ENCODE results near the gene PFDN4. TPM values are rescaled to one million over a fixed set of nuclear protein-coding genes. Genes with fewer than 3 reads are reported as not detected.
A peak's percentile ranks its signal among the peaks of the same experiment; 100 is the strongest.

Gene PFDN4
- total RNA-seq: 10 to 100 TPM; 22.2 to 24.5 TPM

DNA sequence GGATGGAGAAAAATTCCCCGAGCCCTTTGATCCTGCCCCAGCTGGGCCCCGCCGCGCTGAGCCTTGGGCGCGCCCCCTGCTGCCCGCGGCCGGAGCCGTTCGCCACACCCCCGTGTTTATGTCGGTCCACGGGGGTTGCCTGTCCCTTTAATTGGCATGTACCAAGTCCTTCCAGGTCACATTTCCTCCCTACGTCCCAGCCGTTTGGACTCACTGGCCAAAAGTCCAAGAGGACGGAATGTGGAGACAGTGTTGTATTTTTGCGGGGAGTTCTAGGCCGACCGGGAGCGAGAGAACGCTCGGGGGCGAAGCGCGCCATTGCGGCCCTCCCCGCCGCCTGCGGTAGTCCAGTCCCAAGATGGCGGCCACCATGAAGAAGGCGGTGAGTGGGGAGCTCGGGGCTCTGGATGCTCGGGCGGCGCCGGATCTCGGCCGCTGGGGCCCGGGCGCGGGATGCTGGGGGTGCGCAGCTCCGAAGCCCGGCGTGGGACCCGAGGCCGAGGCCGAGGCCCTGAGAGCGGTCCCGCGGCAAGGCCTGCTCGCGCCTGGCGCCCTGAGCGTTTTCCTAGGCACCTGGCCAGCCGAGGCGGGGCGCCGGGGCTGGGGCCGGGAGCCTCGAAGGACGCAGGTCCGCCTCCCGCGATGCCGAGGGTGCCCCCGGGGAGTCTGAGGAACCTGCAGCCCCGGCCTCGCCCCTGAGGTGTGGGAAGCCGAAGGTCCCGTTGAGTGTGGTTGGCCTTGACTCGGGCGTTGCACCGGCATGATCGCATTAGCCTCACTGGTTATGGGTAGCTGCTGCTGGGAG, at the start of gene PFDN4:
TSS of gene PFDN4 (plus strand) at position 345 of the 805 bp plus-strand sequence. CDS start at position 359, 14 bp downstream.
- ChIA-PET CTCF (interaction anchor here (0.6 to 3.5 kb wide), 14 partner anchors 8 to 1006 kb away, joined by 3 to 31 read pairs (median 5); no protein-coding TSS in a partner anchor), POLR2A (interaction anchor here (0.6 to 1.9 kb wide), 6 partner anchors 15 to 1954 kb away, joined by 3 to 5 read pairs (median 4); no protein-coding TSS in a partner anchor)
- DNase-seq (peak; percentile 84), ATAC-seq (peak; percentile 95)
- H3K27ac Mint-ChIP-seq: peak within 1 kb of the TSS; percentile 100
- peaks cover 8% of the 10 kb centered on the region for H3K36me3 Mint-ChIP-seq (ENCODE audit: low read depth)
- H3K9me3 Mint-ChIP-seq (ENCODE audit: insufficient read depth): no peaks in the 10 kb centered on the region
- H3K27me3 Mint-ChIP-seq (ENCODE audit: low read depth): peaks cover 5% of the 10 kb centered on the region
- H3K4me3 Mint-ChIP-seq: peak within 1 kb of the TSS; percentile 93
- H3K4me1 Mint-ChIP-seq (ENCODE audit: low read depth): peaks cover 19% of the 10 kb centered on the region

GRCh38 chr20:54158226-54158625, 49.7 kb upstream of the PFDN4 start:
- CTCF ChIA-PET: no interaction called here
- POLR2A ChIA-PET: no interaction called here
- no peaks in the 10 kb centered on the region for H3K4me1 Mint-ChIP-seq (ENCODE audit: low read depth)

DNA sequence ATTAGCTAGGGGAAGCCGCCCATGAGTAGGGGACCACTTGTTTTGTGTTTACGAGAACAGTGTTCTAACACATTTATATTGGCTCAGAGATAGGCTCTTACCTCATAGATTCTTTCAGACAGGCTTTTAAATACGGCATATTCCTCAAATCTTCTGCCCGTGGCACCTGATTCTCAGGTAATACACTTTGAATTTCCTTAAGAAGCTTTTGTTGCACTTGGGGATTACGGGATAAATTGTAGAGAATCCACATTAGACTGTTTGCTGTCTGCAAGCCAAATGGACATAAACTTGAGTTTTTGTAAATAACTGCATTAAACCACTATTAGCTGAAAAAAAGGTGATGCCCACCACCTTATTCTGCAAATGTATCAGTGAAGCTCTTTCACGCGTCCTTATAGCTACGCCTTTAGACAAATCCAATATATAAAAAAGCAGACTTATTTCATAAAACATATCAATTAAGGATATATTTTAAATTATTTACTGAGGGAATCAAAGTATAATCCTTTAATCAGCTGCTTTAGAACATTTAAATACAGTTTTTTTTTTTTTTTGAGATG, 49.0 kb upstream of the PFDN4 start:
- Mint-ChIP-seq H3K4me3 (no peak overlapping the region), H3K4me1 (ENCODE audit: low read depth) (no peaks in the 10 kb centered on the region), H3K27ac (no peak overlapping the region), H3K9me3 (ENCODE audit: insufficient read depth) (no peaks in the 10 kb centered on the region), H3K27me3 (ENCODE audit: low read depth) (peaks cover 20% of the 10 kb centered on the region), H3K36me3 (ENCODE audit: low read depth) (no peaks in the 10 kb centered on the region)
- no peak for ATAC-seq
- POLR2A ChIA-PET: no interaction called here
- CTCF ChIA-PET: no interaction called here
- DNase-seq: no peak

More at GRCh38 chr20:54158226-54158625, 49.7 kb upstream of the PFDN4 start:
- DNase-seq (no peak), ATAC-seq (no peak)
- H3K4me3 Mint-ChIP-seq: no peak overlapping the region
- H3K36me3 Mint-ChIP-seq (ENCODE audit: low read depth): no peaks in the 10 kb centered on the region
- peaks cover 20% of the 10 kb centered on the region for H3K27me3 Mint-ChIP-seq (ENCODE audit: low read depth)
- H3K9me3 Mint-ChIP-seq (ENCODE audit: insufficient read depth): no peaks in the 10 kb centered on the region
- H3K27ac Mint-ChIP-seq: no peak overlapping the region

DNA sequence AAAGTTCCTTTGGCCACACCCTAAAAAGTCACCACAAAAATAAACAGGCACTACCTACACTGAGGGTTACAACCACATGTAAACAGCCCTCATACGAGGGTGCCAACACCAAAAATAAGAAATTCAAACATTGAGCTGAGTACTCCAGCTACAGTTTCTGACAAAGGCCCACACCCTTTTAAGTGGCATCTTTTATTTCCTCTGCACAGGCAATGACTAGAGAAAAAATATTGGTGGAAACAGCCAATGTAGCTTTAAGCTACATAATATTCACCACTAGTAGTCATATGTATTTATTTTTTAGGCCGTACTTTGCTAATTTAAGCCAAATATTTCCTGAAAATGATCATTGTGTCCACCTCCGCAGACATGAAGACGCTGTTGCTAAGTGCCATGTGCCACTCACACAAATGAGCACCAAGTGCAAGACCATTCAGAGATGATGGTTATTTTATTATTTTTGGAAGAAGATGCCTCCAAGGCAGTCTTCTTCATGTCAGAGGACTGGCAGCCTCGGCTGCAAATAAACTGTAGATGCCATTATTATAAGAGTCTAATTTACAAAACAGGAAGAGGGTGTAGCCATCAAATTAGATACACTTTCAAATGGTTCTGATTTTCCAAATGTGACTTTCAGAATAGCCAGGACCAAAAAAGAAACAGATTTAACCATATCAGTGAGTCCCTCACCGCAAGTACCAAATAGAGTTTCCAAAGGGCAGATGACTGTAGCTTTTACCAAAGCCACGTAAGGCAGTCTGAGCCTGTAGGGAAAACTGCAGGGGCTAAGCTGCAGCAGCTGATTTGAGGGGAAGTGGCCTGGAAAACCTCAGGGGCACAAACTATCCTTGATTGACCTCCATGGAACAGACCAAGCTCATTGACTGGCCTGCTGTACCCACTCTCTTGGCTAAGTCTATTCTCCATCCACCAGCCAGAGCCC, 47.6 kb upstream of the PFDN4 start:
- ChIA-PET CTCF (interaction anchor here (0.5 kb wide), 1 partner anchor 15 kb away, joined by 3 read pairs; no protein-coding TSS in a partner anchor), POLR2A (interaction anchor here (0.6 kb wide), 1 partner anchor 1397 kb away, joined by 3 read pairs; no protein-coding TSS in a partner anchor)
- Mint-ChIP-seq H3K4me1 (ENCODE audit: low read depth) (no peaks in the 10 kb centered on the region), H3K4me3 (no peak overlapping the region), H3K36me3 (ENCODE audit: low read depth) (no peaks in the 10 kb centered on the region), H3K9me3 (ENCODE audit: insufficient read depth) (no peaks in the 10 kb centered on the region), H3K27me3 (ENCODE audit: low read depth) (peaks cover 20% of the 10 kb centered on the region), H3K27ac (no peak overlapping the region)
- ATAC-seq: no peak
- no peak for DNase-seq

DNA sequence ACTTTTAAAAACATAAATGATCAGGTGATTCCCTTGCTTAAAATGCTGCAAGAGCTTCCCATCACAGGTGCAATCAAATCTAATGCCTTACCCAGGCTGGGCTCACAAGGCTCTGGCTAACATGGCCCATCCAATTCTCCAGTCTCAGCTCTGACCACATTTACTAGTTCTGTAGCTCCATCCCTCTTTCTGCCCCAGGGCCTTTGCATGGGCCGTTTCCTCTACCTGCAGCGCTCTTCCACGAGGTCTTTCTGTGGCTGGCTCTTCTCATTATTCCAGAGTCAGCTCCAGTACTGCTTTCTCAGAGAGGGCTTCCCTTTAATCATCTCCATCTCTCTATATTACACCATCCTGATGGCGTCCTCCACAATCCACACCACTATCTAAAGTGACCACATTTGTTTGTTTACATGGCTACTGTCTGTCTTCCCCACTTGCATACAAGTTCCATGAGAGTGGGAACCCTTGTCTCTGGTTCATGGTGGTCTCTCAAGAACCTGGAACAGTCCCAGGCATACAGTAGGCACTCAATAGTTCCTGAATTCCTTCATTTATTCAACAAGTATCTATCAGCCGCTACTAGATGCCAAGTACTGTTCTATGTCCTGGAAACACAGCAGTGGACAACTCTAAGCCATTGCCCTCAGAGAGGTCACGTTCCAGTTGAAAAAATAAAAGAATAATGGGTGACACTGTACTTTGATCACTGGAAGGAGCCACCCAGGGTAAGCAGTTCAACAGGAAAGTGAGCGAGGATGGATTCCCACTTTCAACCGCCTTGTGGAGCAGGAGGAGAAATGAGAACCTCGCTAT, 46.7 kb upstream of the PFDN4 start:
- Mint-ChIP-seq H3K36me3 (ENCODE audit: low read depth) (no peaks in the 10 kb centered on the region), H3K9me3 (ENCODE audit: insufficient read depth) (no peaks in the 10 kb centered on the region), H3K27me3 (ENCODE audit: low read depth) (peaks cover 18% of the 10 kb centered on the region), H3K4me3 (no peak overlapping the region), H3K4me1 (ENCODE audit: low read depth) (no peaks in the 10 kb centered on the region), H3K27ac (no peak overlapping the region)
- DNase-seq (no peak), ATAC-seq (no peak)
- ChIA-PET CTCF (no interaction called here), POLR2A (no interaction called here)

- no peak overlapping the region for H3K27ac Mint-ChIP-seq
- ChIA-PET POLR2A (no interaction called here), CTCF (no interaction called here)
- no peak overlapping the region for H3K4me3 Mint-ChIP-seq
- ATAC-seq: no peak
- H3K27me3 Mint-ChIP-seq (ENCODE audit: low read depth): peaks cover 17% of the 10 kb centered on the region
- no peak for DNase-seq
- H3K4me1 Mint-ChIP-seq (ENCODE audit: low read depth): no peaks in the 10 kb centered on the region
- no peaks in the 10 kb centered on the region for H3K36me3 Mint-ChIP-seq (ENCODE audit: low read depth)
- H3K9me3 Mint-ChIP-seq (ENCODE audit: insufficient read depth): no peaks in the 10 kb centered on the region
Observed at GRCh38 chr20:54161821-54162149, 46.1 kb upstream of the PFDN4 start.

- no peaks in the 10 kb centered on the region for H3K4me1 Mint-ChIP-seq (ENCODE audit: low read depth)
- no peak overlapping the region for H3K4me3 Mint-ChIP-seq
- H3K9me3 Mint-ChIP-seq (ENCODE audit: insufficient read depth): no peaks in the 10 kb centered on the region
- ATAC-seq (no peak), DNase-seq (no peak)
- H3K27ac Mint-ChIP-seq: no peak overlapping the region
- peaks cover 17% of the 10 kb centered on the region for H3K27me3 Mint-ChIP-seq (ENCODE audit: low read depth)
- no peaks in the 10 kb centered on the region for H3K36me3 Mint-ChIP-seq (ENCODE audit: low read depth)
- POLR2A ChIA-PET: no interaction called here
- CTCF ChIA-PET: no interaction called here
Observed at GRCh38 chr20:54162378-54163009, 45.4 kb upstream of the PFDN4 start.

- POLR2A ChIA-PET: no interaction called here
- Mint-ChIP-seq H3K4me1 (ENCODE audit: low read depth) (no peaks in the 10 kb centered on the region), H3K9me3 (ENCODE audit: insufficient read depth) (no peaks in the 10 kb centered on the region), H3K27ac (no peak overlapping the region), H3K36me3 (ENCODE audit: low read depth) (no peaks in the 10 kb centered on the region), H3K4me3 (no peak overlapping the region), H3K27me3 (ENCODE audit: low read depth) (peaks cover 19% of the 10 kb centered on the region)
- CTCF ChIA-PET: no interaction called here
- ATAC-seq: no peak
- no peak for DNase-seq
Observed at GRCh38 chr20:54163402-54163801, 44.5 kb upstream of the PFDN4 start.

DNA sequence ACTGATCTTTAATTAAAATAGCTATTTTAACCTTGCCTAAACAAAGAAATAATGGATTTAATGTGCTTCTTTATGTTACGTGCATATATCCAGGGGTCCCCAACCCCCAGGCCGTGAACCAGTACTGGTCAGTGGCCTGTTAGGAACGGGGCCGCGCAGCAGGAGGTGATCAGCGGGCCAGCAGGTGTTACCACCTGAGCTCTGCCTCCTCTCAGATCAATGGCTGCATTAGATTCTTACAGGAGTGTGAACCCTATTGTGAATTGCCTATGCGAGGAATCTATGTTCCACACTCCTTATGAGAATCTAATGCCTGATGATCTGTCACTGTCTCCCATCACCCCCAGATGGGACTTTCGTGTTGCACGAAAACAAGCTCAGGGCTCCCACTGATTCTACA, 42.9 kb upstream of the PFDN4 start:
- DNase-seq (no peak), ATAC-seq (no peak)
- Mint-ChIP-seq H3K36me3 (ENCODE audit: low read depth) (no peaks in the 10 kb centered on the region), H3K9me3 (ENCODE audit: insufficient read depth) (no peaks in the 10 kb centered on the region), H3K27ac (no peak overlapping the region), H3K27me3 (ENCODE audit: low read depth) (peaks cover 26% of the 10 kb centered on the region), H3K4me3 (no peak overlapping the region), H3K4me1 (ENCODE audit: low read depth) (no peaks in the 10 kb centered on the region)
- POLR2A ChIA-PET: no interaction called here
- CTCF ChIA-PET: no interaction called here

GRCh38 chr20:54165803-54166202, 42.1 kb upstream of the PFDN4 start:
- H3K4me3 Mint-ChIP-seq: no peak overlapping the region
- DNase-seq (no peak), ATAC-seq (no peak)
- POLR2A ChIA-PET: no interaction called here
- H3K4me1 Mint-ChIP-seq (ENCODE audit: low read depth): no peaks in the 10 kb centered on the region
- no peaks in the 10 kb centered on the region for H3K9me3 Mint-ChIP-seq (ENCODE audit: insufficient read depth)
- peaks cover 29% of the 10 kb centered on the region for H3K27me3 Mint-ChIP-seq (ENCODE audit: low read depth)
- no peak overlapping the region for H3K27ac Mint-ChIP-seq
- no peaks in the 10 kb centered on the region for H3K36me3 Mint-ChIP-seq (ENCODE audit: low read depth)
- CTCF ChIA-PET: no interaction called here

DNA sequence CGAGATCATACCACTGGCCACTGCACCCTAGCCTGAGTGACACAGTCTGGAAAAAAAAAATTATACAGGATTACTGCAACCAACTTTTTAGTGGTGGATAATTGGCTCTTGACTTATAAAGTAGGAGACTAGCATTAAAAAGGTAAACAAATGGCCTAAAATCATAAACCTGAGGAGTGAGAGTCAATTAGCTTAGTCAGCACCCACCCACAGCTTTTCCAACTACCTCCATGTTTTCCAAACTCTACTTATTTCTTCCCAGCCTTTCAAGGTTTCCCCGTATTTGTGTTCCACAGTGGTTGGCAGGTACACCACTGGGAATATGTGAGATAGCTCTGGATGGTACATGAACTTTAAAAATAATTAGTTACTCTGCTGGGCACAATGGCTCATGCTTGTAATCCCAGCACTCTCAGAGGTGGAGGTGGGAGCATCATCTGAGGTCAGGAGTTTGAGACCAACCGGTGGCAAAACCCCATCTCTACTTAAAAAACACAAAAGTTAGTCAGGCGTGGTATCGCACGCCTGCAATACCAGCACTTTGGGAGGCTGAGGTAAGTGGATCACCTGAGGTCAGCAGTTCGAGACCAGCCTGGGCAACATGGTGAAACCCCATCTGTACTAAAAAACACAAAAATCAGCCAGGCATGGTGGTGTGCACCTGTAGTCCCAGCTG, 40.8 kb upstream of the PFDN4 start:
- DNase-seq (no peak), ATAC-seq (no peak)
- Mint-ChIP-seq H3K4me3 (no peak overlapping the region), H3K36me3 (ENCODE audit: low read depth) (no peaks in the 10 kb centered on the region), H3K27ac (no peak overlapping the region), H3K27me3 (ENCODE audit: low read depth) (peaks cover 34% of the 10 kb centered on the region), H3K4me1 (ENCODE audit: low read depth) (no peaks in the 10 kb centered on the region), H3K9me3 (ENCODE audit: insufficient read depth) (no peaks in the 10 kb centered on the region)
- POLR2A ChIA-PET: no interaction called here
- CTCF ChIA-PET: no interaction called here
